GM23248 (cell line): Measurements from ENCODE around the gene TRAPPC12.

ENCODE experiments used
- EZH2 ChIP-seq: fragments of 200-600 bp; sonication (generic); IDR thresholded peaks from 2 replicates; pipeline ENCODE4 v1.6.1; 2018; ENCODE audit warnings: antibody characterized with exemption, mild to moderate bottlenecking; ENCODE audit not compliant: insufficient read depth, poor library complexity, severe bottlenecking
- EZH2phosphoT487 ChIP-seq: fragments of 200-600 bp; sonication (generic); IDR thresholded peaks from 2 replicates; pipeline ENCODE4 v1.6.1; 2018; ENCODE audit warnings: antibody characterized with exemption, moderate library complexity, mild to moderate bottlenecking, low read depth; ENCODE audit not compliant: insufficient read depth

- TF ChIP-seq EZH2 (no peak), EZH2phosphoT487 (no peak)
Observed at GRCh38 chr2:3427272-3427671, 47.8 kb downstream of the TRAPPC12 start.
